ENCODE measurements around the gene CD36.

GRCh38 chr7:80699045-80699638 lies 60.7 kb downstream of the CD36 start:
- no peak for TF ChIP-seq POLR2AphosphoS5 (IDR thresholded peaks at IDR 0.05; ENCODE audit: low read depth, low read length)
- TF ChIP-seq TAF1 (IDR thresholded peaks at IDR 0.05; ENCODE audit: borderline replicate concordance, insufficient read depth, low read length): no peak
- TF ChIP-seq SIN3A (IDR thresholded peaks at IDR 0.05; ENCODE audit: borderline replicate concordance, insufficient read depth, low read length): no peak
- TF ChIP-seq REST (IDR thresholded peaks at IDR 0.05; ENCODE audit: insufficient read depth in 1 of 2, low read depth in 2 of 2, low read length in 2 of 2): no peak

Measured in PFSK-1 (cell line).